Activated CD4-positive, alpha-beta memory T cell treated with anti-CD3 and anti-CD28 coated beads for 36 hours (primary cell): ENCODE measurements around the gene ARIH1. TPM values are rescaled to one million over a fixed set of nuclear protein-coding genes. Genes with fewer than 3 reads are reported as not detected.
"Not testable (repeated sequence)": the region's sequence is repeated elsewhere in the genome, so short reads cannot be mapped to it uniquely, and the experiment has no call there.

ENCODE experiments used
- CTCF ChIA-PET: fragments of 350-600 bp; sonication (Branson Sonifier 250); formaldehyde crosslinking; loops from one replicate; lab custom pipeline; 2021; ENCODE audit warnings: antibody characterized with exemption, inconsistent platforms; lab: Charles Lee
- POLR2A ChIA-PET: fragments of 350-600 bp; sonication (Branson Sonifier 250); formaldehyde crosslinking; loops from one replicate; lab custom pipeline; 2021; ENCODE audit warnings: antibody characterized with exemption; lab: Charles Lee
- DNase-seq: peaks from one replicate; pipeline ENCODE4 v3.0.0-alpha.2; 2020
- H3K27ac Mint-ChIP-seq: one replicate; pipeline ENCODE4 v1.8.0; 2021; ENCODE audit warnings: mixed read lengths
- H3K27me3 Mint-ChIP-seq: one replicate; pipeline ENCODE4 v1.8.0; 2021; ENCODE audit warnings: mixed read lengths
- H3K36me3 Mint-ChIP-seq: one replicate; pipeline ENCODE4 v1.8.0; 2021; ENCODE audit warnings: mixed read lengths
- H3K4me1 Mint-ChIP-seq: one replicate; pipeline ENCODE4 v1.8.0; 2021; ENCODE audit warnings: low read depth, mixed read lengths
- H3K4me3 Mint-ChIP-seq: one replicate; pipeline ENCODE4 v1.8.0; 2021; ENCODE audit warnings: mild to moderate bottlenecking, mixed read lengths
- H3K9me3 Mint-ChIP-seq: one replicate; pipeline ENCODE4 v1.8.0; 2021; ENCODE audit warnings: mixed read lengths
- intact Hi-C: fragments of 100-400 bp; cut with micrococcal nuclease; formaldehyde crosslinking; loops from one replicate; pipeline ENCODE4 v1.15.1; 2023
- total RNA-seq, 2 experiments: library from RNA; stranded (reverse); gene quantifications; one replicate each; pipeline ENCODE4 v1.2.3, GENCODE V29; 2021

The ARIH1 gene
- total RNA-seq, 2 experiments from 2014 or later: 169 to 187 TPM

GRCh38 chr15:72468103-72468502, 6.0 kb upstream of the ARIH1 start:
- intact Hi-C loops: no loop called here
- no peaks in the 10 kb centered on the region for H3K36me3 Mint-ChIP-seq
- H3K27ac Mint-ChIP-seq: no peak overlapping the region
- CTCF ChIA-PET: no interaction called here
- DNase-seq: no peak
- H3K27me3 Mint-ChIP-seq: no peaks in the 10 kb centered on the region
- no peaks in the 10 kb centered on the region for H3K9me3 Mint-ChIP-seq
- no peak overlapping the region for H3K4me3 Mint-ChIP-seq
- POLR2A ChIA-PET: no interaction called here
- peaks cover 15% of the 10 kb centered on the region for H3K4me1 Mint-ChIP-seq

- Mint-ChIP-seq H3K27me3 (no peaks in the 10 kb centered on the region), H3K27ac (peak overlapping the region; percentile 98), H3K36me3 (peaks cover 20% of the 10 kb centered on the region), H3K9me3 (no peaks in the 10 kb centered on the region), H3K4me3 (peak overlapping the region; percentile 92), H3K4me1 (peaks cover 34% of the 10 kb centered on the region)
- CTCF ChIA-PET: interaction anchor here (1.0 to 1.5 kb wide), 8 partner anchors 9 to 246 kb away, joined by 4 to 8 read pairs (median 5); no protein-coding TSS in a partner anchor
- intact Hi-C loops: loop anchor here (1.0 to 5.0 kb wide), 5 partner anchors 11 to 309 kb away; partner anchors contain the start of genes ADPGK, BBS4, HEXA and HIGD2B
- POLR2A ChIA-PET: interaction anchor here (0.8 to 3.6 kb wide), 5 partner anchors 8 to 244 kb away, joined by 3 to 31 read pairs (median 10); partner anchors contain the start of genes BBS4, HEXA, HIGD2B and PKM
- DNase-seq: no peak
Measured at GRCh38 chr15:72472992-72473610, 1.0 kb upstream of the ARIH1 start.

DNA sequence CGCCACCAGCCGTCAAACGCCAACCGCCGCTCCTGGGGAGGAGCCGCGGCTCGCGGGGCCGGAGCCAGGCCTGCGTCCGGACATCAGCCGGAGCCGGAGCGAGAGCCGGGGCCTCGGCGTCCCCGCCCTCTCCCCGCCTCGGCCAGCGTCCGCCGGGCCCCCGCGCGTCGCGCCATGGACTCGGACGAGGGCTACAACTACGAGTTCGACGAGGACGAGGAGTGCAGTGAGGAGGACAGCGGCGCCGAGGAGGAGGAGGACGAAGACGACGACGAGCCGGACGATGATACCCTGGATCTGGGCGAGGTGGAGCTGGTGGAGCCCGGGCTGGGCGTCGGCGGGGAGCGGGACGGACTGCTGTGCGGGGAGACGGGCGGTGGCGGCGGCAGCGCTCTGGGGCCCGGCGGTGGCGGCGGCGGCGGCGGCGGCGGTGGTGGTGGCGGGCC, 359 bp downstream of the ARIH1 start:
- peaks cover 46% of the 10 kb centered on the region for H3K4me1 Mint-ChIP-seq
- peaks cover 31% of the 10 kb centered on the region for H3K36me3 Mint-ChIP-seq
- POLR2A ChIA-PET: interaction anchor here (0.6 to 3.6 kb wide), 5 partner anchors 9 to 245 kb away, joined by 4 to 31 read pairs (median 5); partner anchors contain the start of genes HEXA and PKM
- H3K4me3 Mint-ChIP-seq: peak overlapping the region; percentile 92
- peak overlapping the region; percentile 98 for H3K27ac Mint-ChIP-seq
- H3K27me3 Mint-ChIP-seq: no peaks in the 10 kb centered on the region
- CTCF ChIA-PET: no interaction called here
- intact Hi-C loops: loop anchor here (1.0 to 5.0 kb wide), 5 partner anchors 58 to 356 kb away; partner anchors contain the start of genes ADPGK, BBS4, HIGD2B and MYO9A
- no peak for DNase-seq
- no peaks in the 10 kb centered on the region for H3K9me3 Mint-ChIP-seq

- ChIA-PET POLR2A (interaction anchor here (0.6 to 3.6 kb wide), 7 partner anchors 9 to 246 kb away, joined by 4 to 31 read pairs (median 5); partner anchors contain the start of genes HEXA and PKM), CTCF (interaction anchor here (1.1 kb wide), 1 partner anchor 58 kb away, joined by 5 read pairs; no protein-coding TSS in a partner anchor)
- peak overlapping the region; percentile 92 for H3K4me3 Mint-ChIP-seq
- H3K27ac Mint-ChIP-seq: peak overlapping the region; percentile 98
- H3K27me3 Mint-ChIP-seq: no peaks in the 10 kb centered on the region
- H3K4me1 Mint-ChIP-seq: peaks cover 46% of the 10 kb centered on the region
- H3K36me3 Mint-ChIP-seq: peaks cover 31% of the 10 kb centered on the region
- peak; percentile 86 for DNase-seq
- intact Hi-C loops: loop anchor here (1.0 to 5.0 kb wide), 6 partner anchors 58 to 357 kb away; partner anchors contain the start of genes ADPGK, BBS4, HIGD2B and MYO9A
- no peaks in the 10 kb centered on the region for H3K9me3 Mint-ChIP-seq
Measured at GRCh38 chr15:72474912-72475628, 940 bp downstream of the ARIH1 start.

- Mint-ChIP-seq H3K27ac (peak overlapping the region; percentile 98), H3K9me3 (no peaks in the 10 kb centered on the region), H3K27me3 (no peaks in the 10 kb centered on the region), H3K4me1 (peaks cover 47% of the 10 kb centered on the region), H3K36me3 (peaks cover 32% of the 10 kb centered on the region), H3K4me3 (peak overlapping the region; percentile 92)
- POLR2A ChIA-PET: interaction anchor here (1.0 to 3.6 kb wide), 6 partner anchors 8 to 247 kb away, joined by 3 to 31 read pairs (median 6); partner anchors contain the start of genes HEXA and PKM
- CTCF ChIA-PET: interaction anchor here (0.6 to 1.1 kb wide), 2 partner anchors 58 to 79 kb away, joined by 4 to 5 read pairs; no protein-coding TSS in a partner anchor
- intact Hi-C loops: loop anchor here (2.0 to 5.0 kb wide), 3 partner anchors 57 to 247 kb away; no protein-coding TSS in a partner anchor
- no peak for DNase-seq
Measured at GRCh38 chr15:72475674-72476073, 1.5 kb downstream of the ARIH1 start.

GRCh38 chr15:72476330-72476729, 2.2 kb downstream of the ARIH1 start:
- intact Hi-C loops: loop anchor here (5.0 kb wide), 1 partner anchor 196 kb away; no protein-coding TSS in a partner anchor
- CTCF ChIA-PET: interaction anchor here (0.6 to 1.1 kb wide), 2 partner anchors 57 to 78 kb away, joined by 4 to 5 read pairs; no protein-coding TSS in a partner anchor
- H3K36me3 Mint-ChIP-seq: peaks cover 36% of the 10 kb centered on the region
- H3K4me1 Mint-ChIP-seq: peaks cover 54% of the 10 kb centered on the region
- peak overlapping the region; percentile 76 for H3K27ac Mint-ChIP-seq
- H3K4me3 Mint-ChIP-seq: peak overlapping the region; percentile 69
- DNase-seq, H3K27me3 Mint-ChIP-seq, H3K9me3 Mint-ChIP-seq: not testable (repeated sequence)
- POLR2A ChIA-PET: interaction anchor here (1.0 to 3.6 kb wide), 4 partner anchors 14 to 247 kb away, joined by 3 to 31 read pairs (median 7); partner anchors contain the start of genes HEXA and PKM

DNA sequence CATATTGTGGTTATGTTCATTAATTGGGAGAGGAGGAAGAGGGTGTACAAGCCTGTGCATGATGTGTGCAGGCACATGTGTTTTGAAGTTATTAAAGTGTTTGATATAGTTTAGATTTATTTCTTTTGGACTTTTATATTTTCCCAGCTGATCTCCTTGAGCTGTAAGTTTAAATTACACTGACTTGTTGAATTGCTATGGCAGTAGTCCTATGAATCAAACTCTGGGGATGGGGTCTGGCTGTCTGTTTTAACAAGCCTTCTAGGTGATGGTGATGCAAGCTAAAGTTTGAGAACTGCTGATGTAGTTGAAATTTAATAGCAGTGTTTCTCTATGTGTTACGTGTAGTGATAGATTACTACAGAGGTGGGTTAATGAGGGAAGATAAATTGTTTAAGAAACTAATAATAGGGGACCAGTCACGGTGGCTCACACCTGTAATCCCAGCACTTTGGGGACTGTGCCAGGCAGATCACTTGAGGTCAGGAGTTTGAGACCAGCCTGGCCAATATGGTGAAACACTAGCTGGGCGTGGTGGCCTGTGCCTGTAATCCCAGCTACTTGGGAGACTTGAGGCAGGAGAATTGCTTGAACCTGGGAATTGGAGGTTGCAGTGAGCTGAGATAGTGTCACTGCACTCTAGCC, 7.0 kb downstream of the ARIH1 start:
- DNase-seq: no peak
- H3K4me1 Mint-ChIP-seq: peaks cover 68% of the 10 kb centered on the region
- no peaks in the 10 kb centered on the region for H3K9me3 Mint-ChIP-seq
- intact Hi-C loops: no loop called here
- peak overlapping the region; percentile 19 for H3K27ac Mint-ChIP-seq
- H3K27me3 Mint-ChIP-seq: no peaks in the 10 kb centered on the region
- H3K4me3 Mint-ChIP-seq: no peak overlapping the region
- POLR2A ChIA-PET: no interaction called here
- CTCF ChIA-PET: interaction anchor here (1.0 kb wide), 1 partner anchor 11 kb away, joined by 3 read pairs; no protein-coding TSS in a partner anchor
- H3K36me3 Mint-ChIP-seq: peaks cover 42% of the 10 kb centered on the region

DNA sequence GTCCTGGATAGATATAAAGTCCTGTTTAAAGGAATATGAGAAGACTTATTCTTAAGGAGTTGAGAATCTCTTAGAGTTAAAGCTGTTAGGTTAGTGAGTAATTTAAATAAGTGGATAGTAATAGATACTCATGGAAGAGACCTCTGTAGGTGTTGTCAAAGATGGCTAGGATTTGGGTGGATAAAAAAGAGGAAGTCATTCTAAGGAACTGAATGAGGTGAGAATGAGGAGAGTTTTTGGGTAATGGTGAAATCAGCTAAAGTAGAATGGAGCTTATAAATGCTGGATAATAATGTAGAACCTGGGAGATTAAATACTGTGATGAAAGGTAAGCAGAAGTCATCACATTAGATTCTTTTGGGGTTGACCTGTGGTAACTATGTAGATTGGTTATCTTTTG, 8.1 kb downstream of the ARIH1 start:
- ChIA-PET POLR2A (no interaction called here), CTCF (interaction anchor here (1.4 kb wide), 1 partner anchor 20 kb away, joined by 5 read pairs; no protein-coding TSS in a partner anchor)
- peaks cover 35% of the 10 kb centered on the region for H3K36me3 Mint-ChIP-seq
- H3K9me3 Mint-ChIP-seq: no peaks in the 10 kb centered on the region
- no peak for DNase-seq
- H3K4me1 Mint-ChIP-seq: peaks cover 62% of the 10 kb centered on the region
- H3K4me3 Mint-ChIP-seq: no peak overlapping the region
- intact Hi-C loops: no loop called here
- peak overlapping the region; percentile 4 for H3K27ac Mint-ChIP-seq
- H3K27me3 Mint-ChIP-seq: no peaks in the 10 kb centered on the region

DNA sequence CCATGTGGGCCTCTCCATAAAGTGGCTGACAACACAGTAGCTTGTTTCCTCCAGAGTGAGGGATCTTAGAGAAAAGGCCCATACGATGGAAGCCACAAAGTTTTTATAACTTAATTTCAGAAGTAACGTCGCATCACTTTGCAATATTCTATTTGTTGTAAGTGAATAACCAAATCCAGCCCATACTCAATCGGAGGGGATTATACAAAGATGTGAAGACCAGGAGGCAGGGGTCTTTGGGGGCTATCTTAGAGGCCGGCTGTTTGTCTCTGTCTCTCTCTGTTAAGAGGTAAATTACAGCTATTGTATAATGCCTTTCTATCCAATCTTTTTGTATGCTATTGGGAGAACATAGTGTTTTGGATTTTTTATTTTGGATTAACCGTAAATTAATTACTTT, 9.1 kb downstream of the ARIH1 start:
- POLR2A ChIA-PET: interaction anchor here (1.2 kb wide), 1 partner anchor 8 kb away, joined by 4 read pairs; no protein-coding TSS in a partner anchor
- CTCF ChIA-PET: interaction anchor here (1.2 to 1.4 kb wide), 2 partner anchors 21 to 117 kb away, joined by 4 to 5 read pairs; no protein-coding TSS in a partner anchor
- H3K4me3 Mint-ChIP-seq: no peak overlapping the region
- intact Hi-C loops: no loop called here
- peaks cover 29% of the 10 kb centered on the region for H3K36me3 Mint-ChIP-seq
- H3K9me3 Mint-ChIP-seq: no peaks in the 10 kb centered on the region
- H3K27ac Mint-ChIP-seq: no peak overlapping the region
- peaks cover 64% of the 10 kb centered on the region for H3K4me1 Mint-ChIP-seq
- no peak for DNase-seq
- no peaks in the 10 kb centered on the region for H3K27me3 Mint-ChIP-seq

- Mint-ChIP-seq H3K9me3 (no peaks in the 10 kb centered on the region), H3K4me3 (no peak overlapping the region), H3K27me3 (no peaks in the 10 kb centered on the region), H3K36me3 (peaks cover 17% of the 10 kb centered on the region), H3K4me1 (peaks cover 63% of the 10 kb centered on the region), H3K27ac (no peak overlapping the region)
- POLR2A ChIA-PET: interaction anchor here (1.5 kb wide), 1 partner anchor 11 kb away, joined by 5 read pairs; no protein-coding TSS in a partner anchor
- intact Hi-C loops: no loop called here
- CTCF ChIA-PET: interaction anchor here (0.6 kb wide), 1 partner anchor 45 kb away, joined by 3 read pairs; no protein-coding TSS in a partner anchor
- no peak for DNase-seq
Measured at GRCh38 chr15:72486144-72486543, 12.0 kb downstream of the ARIH1 start.
